GM18517 (cell line): ENCODE measurements around the gene RAB44.

Experiments used
- ATAC-seq: cut with Tn5 transposase; IDR thresholded peaks from one replicate; pipeline ENCODE4 v1.9.1; 2021; ENCODE audit warnings: mild to moderate bottlenecking, moderate library complexity; ENCODE audit not compliant: unreplicated experiment

The RAB44 gene

GRCh38 chr6:36685926-36686667, 11.5 kb upstream of the RAB44 start:
- no peak for ATAC-seq

GRCh38 chr6:36686668-36687513, 10.7 kb upstream of the RAB44 start:
- no peak for ATAC-seq

- no peak for ATAC-seq
Measured at GRCh38 chr6:36688063-36688738, 9.4 kb upstream of the RAB44 start.

- no peak for ATAC-seq
Measured at GRCh38 chr6:36688739-36689075, 8.9 kb upstream of the RAB44 start.

- ATAC-seq, result no peak
Measured at GRCh38 chr6:36691011-36691410, 6.6 kb upstream of the RAB44 start.

GRCh38 chr6:36691612-36692011, 6.0 kb upstream of the RAB44 start:
- no peak for ATAC-seq

- no peak for ATAC-seq
Measured at GRCh38 chr6:36692220-36692619, 5.4 kb upstream of the RAB44 start.

GRCh38 chr6:36692861-36693702, 4.5 kb upstream of the RAB44 start:
- ATAC-seq, result no peak

GRCh38 chr6:36694616-36695015, 3.0 kb upstream of the RAB44 start:
- ATAC-seq, result no peak

GRCh38 chr6:36695414-36695813, 2.2 kb upstream of the RAB44 start:
- ATAC-seq, result no peak

GRCh38 chr6:36698196-36698595, 570 bp downstream of the RAB44 start:
- ATAC-seq, result no peak

GRCh38 chr6:36698871-36699271, 1.2 kb downstream of the RAB44 start:
- no peak for ATAC-seq

- ATAC-seq, result no peak
Measured at GRCh38 chr6:36699348-36699747, 1.7 kb downstream of the RAB44 start.

GRCh38 chr6:36700071-36700812, 2.6 kb downstream of the RAB44 start:
- ATAC-seq, result no peak

- no peak for ATAC-seq
Measured at GRCh38 chr6:36700831-36701230, 3.2 kb downstream of the RAB44 start.

- ATAC-seq, result no peak
Measured at GRCh38 chr6:36701401-36701991, 3.9 kb downstream of the RAB44 start.

- no peak for ATAC-seq
Measured at GRCh38 chr6:36702656-36703055, 5.0 kb downstream of the RAB44 start.

- ATAC-seq, result no peak
Measured at GRCh38 chr6:36703081-36703606, 5.5 kb downstream of the RAB44 start.

GRCh38 chr6:36703982-36704381, 6.4 kb downstream of the RAB44 start:
- ATAC-seq, result no peak
